ENCODE results near the gene CFAP100.

GRCh38 chr3:126456766-126457388 lies 62.2 kb downstream of the CFAP100 start:
- no peak for TF ChIP-seq EGR1 (IDR thresholded peaks at IDR 0.05)
- TF ChIP-seq REST (IDR thresholded peaks at IDR 0.05; ENCODE audit: low read depth): no peak
- TF ChIP-seq FOXM1 (IDR thresholded peaks at IDR 0.05; ENCODE audit: borderline replicate concordance, low read depth): no peak

All from Ishikawa (cell line).